HEK293 (cell line): ENCODE data around the gene PPARA.

Experiments used
- CTCF ChIA-PET: fragments of 350-600 bp; formaldehyde crosslinking; extraction: SDS; loops from one replicate; lab custom pipeline; 2021; ENCODE audit warnings: antibody characterized with exemption; lab: Yijun Ruan, JAX
- POLR2A ChIA-PET: fragments of 300-600 bp; formaldehyde crosslinking; extraction: SDS; loops from one replicate; lab custom pipeline; 2020; ENCODE audit warnings: antibody characterized with exemption, inconsistent platforms; lab: Yijun Ruan, JAX
- H3K27ac ChIP-seq: fragments of 200-500 bp; sonication (Bioruptor generic); 2 replicates; pipeline ENCODE4 v1.5.1; 2014; ENCODE audit warnings: low read depth, low read length, control low read depth, inconsistent platforms; ENCODE audit errors: extremely low read depth
- H3K36me3 ChIP-seq, 2 experiments: fragments of 200-500 bp in 1 of 2; sonication (Bioruptor generic) in 1 of 2; 1 replicate in 1 of 2; 2 replicates in 1 of 2; pipeline ENCODE4 v1.5.1; 2014 to 2017; ENCODE audit warnings: inconsistent platforms in 2 of 2, low read length in 2 of 2; ENCODE audit not compliant: control insufficient read depth in 2 of 2, insufficient read depth in 1 of 2
- H3K4me1 ChIP-seq: fragments of 200-500 bp; sonication (Bioruptor generic); 2 replicates; pipeline ENCODE4 v1.5.1; 2014; ENCODE audit warnings: mild to moderate bottlenecking, low read length, inconsistent platforms; ENCODE audit not compliant: control insufficient read depth, insufficient read depth
- H3K4me3 ChIP-seq: 2 replicates; pipeline ENCODE4 v1.5.1; 2011; ENCODE audit warnings: low read depth, mild to moderate bottlenecking, control low read depth, low read length, moderate library complexity
- H3K9me3 ChIP-seq: fragments of 200-500 bp; sonication (Bioruptor generic); 2 replicates; pipeline ENCODE4 v1.5.1; 2014; ENCODE audit warnings: low read depth, low read length, inconsistent platforms; ENCODE audit not compliant: control insufficient read depth, insufficient read depth
- KLF1 ChIP-seq: fragments of 450-650 bp; formaldehyde crosslinking; IDR thresholded peaks from 2 replicates; pipeline ENCODE4 v1.5.1; 2016; ENCODE audit warnings: missing biosample characterization, missing genetic modification characterization
- RBAK ChIP-seq: fragments of 450-650 bp; formaldehyde crosslinking; IDR thresholded peaks from 2 replicates; pipeline ENCODE4 v1.5.1; 2016; ENCODE audit warnings: missing biosample characterization, missing genetic modification characterization
- ZBTB7A ChIP-seq: fragments of 450-650 bp; formaldehyde crosslinking; IDR thresholded peaks from 2 replicates; pipeline ENCODE4 v1.5.1; 2016; ENCODE audit warnings: low read depth, missing biosample characterization, missing genetic modification characterization
- ZFP41 ChIP-seq: fragments of 450-650 bp; formaldehyde crosslinking; IDR thresholded peaks from 2 replicates; pipeline ENCODE4 v1.5.1; 2016; ENCODE audit warnings: missing biosample characterization, missing genetic modification characterization, borderline replicate concordance
- ZIC2 ChIP-seq: fragments of 450-650 bp; formaldehyde crosslinking; IDR thresholded peaks from 2 replicates; pipeline ENCODE4 v1.5.1; 2016; ENCODE audit warnings: missing biosample characterization, missing genetic modification characterization
- ZNF16 ChIP-seq: fragments of 450-650 bp; formaldehyde crosslinking; IDR thresholded peaks from 2 replicates; pipeline ENCODE4 v1.5.1; 2016; ENCODE audit warnings: low read depth, missing biosample characterization, missing genetic modification characterization
- ZNF174 ChIP-seq: fragments of 450-650 bp; formaldehyde crosslinking; IDR thresholded peaks from 2 replicates; pipeline ENCODE4 v1.5.0; 2017; ENCODE audit warnings: missing biosample characterization, mild to moderate bottlenecking, missing genetic modification characterization
- ZNF184 ChIP-seq: fragments of 450-650 bp; IDR thresholded peaks from 2 replicates; pipeline ENCODE4 v1.5.1; 2018; ENCODE audit warnings: missing biosample characterization, mild to moderate bottlenecking, missing genetic modification characterization
- ZNF239 ChIP-seq: fragments of 450-650 bp; formaldehyde crosslinking; IDR thresholded peaks from 2 replicates; pipeline ENCODE4 v1.5.1; 2016; ENCODE audit warnings: missing biosample characterization, missing genetic modification characterization
- ZNF311 ChIP-seq: fragments of 450-650 bp; formaldehyde crosslinking; IDR thresholded peaks from 2 replicates; pipeline ENCODE4 v1.5.1; 2017; ENCODE audit warnings: missing biosample characterization, missing genetic modification characterization, borderline replicate concordance
- ZNF521 ChIP-seq: fragments of 450-650 bp; formaldehyde crosslinking; IDR thresholded peaks from 2 replicates; pipeline ENCODE4 v1.5.1; 2017; ENCODE audit warnings: missing biosample characterization, mild to moderate bottlenecking, missing genetic modification characterization
- ZNF558 ChIP-seq: fragments of 450-650 bp; formaldehyde crosslinking; IDR thresholded peaks from 2 replicates; pipeline ENCODE4 v1.5.1; 2016; ENCODE audit warnings: missing biosample characterization, missing genetic modification characterization
- ZNF701 ChIP-seq: fragments of 450-650 bp; formaldehyde crosslinking; IDR thresholded peaks from 2 replicates; pipeline ENCODE4 v1.5.1; 2016; ENCODE audit warnings: missing biosample characterization, missing genetic modification characterization
- ZNF747 ChIP-seq: fragments of 450-650 bp; formaldehyde crosslinking; IDR thresholded peaks from 2 replicates; pipeline ENCODE4 v1.5.1; 2016; ENCODE audit warnings: missing biosample characterization, missing genetic modification characterization
- ZNF785 ChIP-seq: fragments of 450-650 bp; formaldehyde crosslinking; IDR thresholded peaks from 2 replicates; pipeline ENCODE4 v1.5.1; 2016; ENCODE audit warnings: missing biosample characterization, missing genetic modification characterization
- ZNF843 ChIP-seq: fragments of 450-650 bp; formaldehyde crosslinking; IDR thresholded peaks from 2 replicates; pipeline ENCODE4 v1.5.1; 2016; ENCODE audit warnings: missing biosample characterization, missing genetic modification characterization
- ZXDB ChIP-seq: fragments of 450-650 bp; formaldehyde crosslinking; IDR thresholded peaks from 2 replicates; pipeline ENCODE4 v1.5.1; 2016; ENCODE audit warnings: missing biosample characterization, missing genetic modification characterization
- TF ChIP-seq, protein P1 (sequence below): fragments of 450-650 bp; formaldehyde crosslinking; IDR thresholded peaks from 2 replicates; pipeline ENCODE4 v1.5.1; 2017; ENCODE audit warnings: missing biosample characterization, missing genetic modification characterization
- TF ChIP-seq, protein P2 (sequence below): fragments of 450-650 bp; formaldehyde crosslinking; IDR thresholded peaks from 2 replicates; pipeline ENCODE4 v1.5.1; 2016; ENCODE audit warnings: missing biosample characterization, missing genetic modification characterization

The PPARA gene

DNA sequence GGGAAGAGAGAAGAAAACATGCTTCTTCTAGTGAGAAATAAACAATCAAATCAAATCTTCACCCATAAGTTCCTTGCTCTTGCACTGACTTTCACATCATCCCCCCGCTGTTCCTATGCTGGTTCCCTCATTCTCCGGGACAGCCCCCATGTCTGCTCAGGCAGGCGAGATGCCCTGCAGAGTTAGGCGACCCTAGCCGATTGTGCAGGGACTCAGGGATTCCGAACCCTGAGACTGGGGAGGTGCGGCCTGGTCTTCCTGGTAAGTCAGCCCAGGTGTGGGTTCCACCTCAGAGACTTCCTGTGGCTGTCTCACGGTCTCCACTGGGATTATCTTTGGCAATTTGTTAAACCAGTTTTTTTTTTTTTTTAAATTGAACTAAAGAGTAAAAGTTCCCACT lies 124.1 kb downstream of the PPARA start:
- no peaks in the 10 kb centered on the region for H3K4me1 ChIP-seq
- POLR2A ChIA-PET: no interaction called here
- no peaks in the 10 kb centered on the region for H3K9me3 ChIP-seq
- TF ChIP-seq ZNF843 (tag by site-specific recombination) (no peak), ZNF785 (tag by site-specific recombination) (no peak), ZNF184 (tag by site-specific recombination) (no peak), KLF1 (no peak), ZNF701 (no peak), ZNF558 (tag by site-specific recombination) (no peak), ZNF174 (no peak), ZNF311 (tag by site-specific recombination) (no peak), RBAK (no peak)
- TF ChIP-seq, protein P1, sequence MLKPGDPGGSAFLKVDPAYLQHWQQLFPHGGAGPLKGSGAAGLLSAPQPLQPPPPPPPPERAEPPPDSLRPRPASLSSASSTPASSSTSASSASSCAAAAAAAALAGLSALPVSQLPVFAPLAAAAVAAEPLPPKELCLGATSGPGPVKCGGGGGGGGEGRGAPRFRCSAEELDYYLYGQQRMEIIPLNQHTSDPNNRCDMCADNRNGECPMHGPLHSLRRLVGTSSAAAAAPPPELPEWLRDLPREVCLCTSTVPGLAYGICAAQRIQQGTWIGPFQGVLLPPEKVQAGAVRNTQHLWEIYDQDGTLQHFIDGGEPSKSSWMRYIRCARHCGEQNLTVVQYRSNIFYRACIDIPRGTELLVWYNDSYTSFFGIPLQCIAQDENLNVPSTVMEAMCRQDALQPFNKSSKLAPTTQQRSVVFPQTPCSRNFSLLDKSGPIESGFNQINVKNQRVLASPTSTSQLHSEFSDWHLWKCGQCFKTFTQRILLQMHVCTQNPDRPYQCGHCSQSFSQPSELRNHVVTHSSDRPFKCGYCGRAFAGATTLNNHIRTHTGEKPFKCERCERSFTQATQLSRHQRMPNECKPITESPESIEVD (tag by site-specific recombination): no peak
- TF ChIP-seq, protein P2, sequence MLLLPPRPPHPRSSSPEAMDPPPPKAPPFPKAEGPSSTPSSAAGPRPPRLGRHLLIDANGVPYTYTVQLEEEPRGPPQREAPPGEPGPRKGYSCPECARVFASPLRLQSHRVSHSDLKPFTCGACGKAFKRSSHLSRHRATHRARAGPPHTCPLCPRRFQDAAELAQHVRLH (tag by site-specific recombination): no peak
- TF ChIP-seq, all 188 proteins: peak for 0
- peaks cover 20 to 86% of the 10 kb centered on the region in 2 experiments for H3K36me3 ChIP-seq
- CTCF ChIA-PET: no interaction called here
- no peak overlapping the region for H3K4me3 ChIP-seq
- H3K27ac ChIP-seq: no peak overlapping the region

DNA sequence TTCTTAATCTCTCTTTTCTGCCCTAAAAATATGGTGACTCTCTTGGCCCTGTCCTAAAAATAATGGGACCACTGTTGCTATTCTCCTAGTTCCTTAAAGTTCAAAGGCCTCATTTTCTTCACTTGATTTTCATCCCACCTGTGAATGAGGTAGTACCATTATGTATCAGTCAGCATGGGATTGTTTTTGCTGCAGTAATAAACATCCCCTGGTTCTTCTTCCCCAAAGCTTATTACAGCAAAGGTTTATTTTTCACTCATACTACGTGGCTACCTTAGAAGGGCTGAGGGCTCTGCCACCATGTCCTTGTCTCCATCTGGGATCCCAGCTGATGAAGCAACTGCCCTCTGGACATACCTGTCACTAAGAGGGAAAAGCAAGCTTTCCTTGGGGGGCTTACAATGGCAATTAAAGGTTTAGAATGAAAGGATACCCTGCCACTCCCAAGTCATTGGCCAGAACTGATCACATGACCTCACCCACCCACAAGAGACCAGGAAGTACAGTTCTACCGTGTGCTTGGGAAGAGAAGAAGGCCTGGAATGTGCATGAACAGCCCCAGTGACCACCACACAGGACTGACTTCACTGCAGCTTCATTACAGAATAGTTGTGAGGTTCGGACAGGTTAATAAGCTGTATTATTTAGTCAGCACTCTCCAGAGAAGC lies 125.3 kb downstream of the PPARA start:
- peaks cover 20 to 89% of the 10 kb centered on the region in 2 experiments for H3K36me3 ChIP-seq
- CTCF ChIA-PET: interaction anchor here (0.7 to 0.8 kb wide), 2 partner anchors 79 to 153 kb away, joined by 3 read pairs; no protein-coding TSS in a partner anchor
- no peaks in the 10 kb centered on the region for H3K9me3 ChIP-seq
- POLR2A ChIA-PET: interaction anchor here (2.1 kb wide), 1 partner anchor 8 kb away, joined by 12 read pairs; the partner anchor contains the start of gene TTC38
- H3K27ac ChIP-seq: no peak overlapping the region
- no peak for TF ChIP-seq ZNF239
- no peak for TF ChIP-seq ZBTB7A (tag by site-specific recombination)
- no peak for TF ChIP-seq ZNF16 (tag by site-specific recombination)
- no peak for TF ChIP-seq ZNF521
- no peak for TF ChIP-seq ZXDB (tag by site-specific recombination)
- no peak for TF ChIP-seq ZNF747 (tag by site-specific recombination)
- peak; percentile 97 for TF ChIP-seq RBAK
- no peak overlapping the region for H3K4me3 ChIP-seq
- no peaks in the 10 kb centered on the region for H3K4me1 ChIP-seq

DNA sequence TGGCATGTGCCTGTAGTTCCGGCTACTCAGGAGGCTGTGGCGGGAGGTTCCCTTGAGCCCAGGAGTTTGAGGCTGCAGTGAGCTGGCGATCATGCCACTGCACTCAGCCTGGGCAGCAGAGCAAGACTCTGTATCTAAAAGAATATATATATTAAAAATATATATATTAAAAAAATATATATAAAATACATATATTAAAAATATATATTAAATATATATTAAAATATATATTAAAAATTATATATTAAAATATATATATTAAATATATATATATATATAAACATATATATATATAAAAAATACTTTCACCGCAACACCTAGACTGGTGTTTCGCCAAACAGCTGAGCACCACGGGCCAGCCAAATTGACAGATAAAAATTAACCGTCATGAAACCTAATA lies 126.2 kb downstream of the PPARA start:
- no peaks in the 10 kb centered on the region for H3K9me3 ChIP-seq
- no peaks in the 10 kb centered on the region for H3K4me1 ChIP-seq
- TF ChIP-seq ZIC2 (tag by site-specific recombination) (no peak), ZFP41 (tag by site-specific recombination) (no peak)
- TF ChIP-seq, all 188 proteins: peak for 0
- ChIA-PET CTCF (interaction anchor here (0.7 to 0.8 kb wide), 2 partner anchors 78 to 154 kb away, joined by 3 read pairs; no protein-coding TSS in a partner anchor), POLR2A (interaction anchor here (1.7 to 2.1 kb wide), 2 partner anchors 9 to 26 kb away, joined by 5 to 12 read pairs; partner anchors contain the start of genes CDPF1 and TTC38)
- peaks cover 18 to 97% of the 10 kb centered on the region in 2 experiments for H3K36me3 ChIP-seq
- H3K4me3 ChIP-seq: no peak overlapping the region
- H3K27ac ChIP-seq: no peak overlapping the region
